NCI-H69 (cell line): ENCODE measurements around the gene ACACA.

Experiments
- DNase-seq: peaks from one replicate; lab custom pipeline; 2025; lab: John Stamatoyannopoulos, UW

Gene ACACA

DNA sequence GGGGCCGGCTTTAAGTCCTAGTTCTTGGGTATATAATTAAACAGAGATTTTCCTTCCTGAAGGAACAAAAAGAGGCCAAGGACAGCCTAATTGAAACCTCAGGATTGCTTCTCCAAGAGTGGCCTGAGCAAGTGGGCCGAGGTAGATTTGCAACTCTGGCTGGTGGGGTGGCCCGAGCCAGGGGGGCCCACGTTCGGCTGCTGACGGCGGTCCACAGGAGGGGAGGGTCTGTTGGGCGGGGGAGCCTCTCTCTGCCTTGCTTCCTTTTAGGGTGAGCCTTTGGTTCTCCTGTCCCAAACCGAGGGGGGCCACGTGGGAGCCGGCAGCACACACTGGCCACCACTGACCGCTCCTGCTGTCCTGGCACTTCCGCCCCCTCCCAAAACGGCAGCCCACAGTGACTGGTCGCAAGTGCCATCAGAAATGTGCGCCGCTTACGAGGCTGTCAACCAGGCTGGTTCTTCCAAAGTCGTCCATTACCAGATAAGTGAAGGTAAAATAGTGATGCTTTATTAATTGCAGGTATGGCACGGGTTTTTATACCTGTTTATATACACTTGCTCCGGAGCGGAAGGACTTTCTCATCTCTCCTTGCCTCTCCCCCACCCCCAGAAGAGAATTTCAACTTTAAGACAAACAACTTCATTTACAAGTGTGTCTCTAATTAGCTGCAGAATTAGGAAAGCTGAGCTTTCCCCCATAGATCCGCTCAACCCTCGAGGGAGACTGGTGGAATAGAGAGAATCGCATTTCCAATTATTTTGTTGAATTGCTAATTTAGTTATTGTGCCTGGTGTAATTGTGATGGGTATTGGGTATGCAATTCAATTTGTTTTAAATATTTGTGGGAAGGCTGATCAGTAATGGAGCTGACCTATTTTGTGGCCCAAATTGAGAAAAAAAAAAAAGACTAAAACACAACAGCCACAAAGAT, 340.0 kb downstream of the ACACA start:
- DNase-seq: no peak

DNA sequence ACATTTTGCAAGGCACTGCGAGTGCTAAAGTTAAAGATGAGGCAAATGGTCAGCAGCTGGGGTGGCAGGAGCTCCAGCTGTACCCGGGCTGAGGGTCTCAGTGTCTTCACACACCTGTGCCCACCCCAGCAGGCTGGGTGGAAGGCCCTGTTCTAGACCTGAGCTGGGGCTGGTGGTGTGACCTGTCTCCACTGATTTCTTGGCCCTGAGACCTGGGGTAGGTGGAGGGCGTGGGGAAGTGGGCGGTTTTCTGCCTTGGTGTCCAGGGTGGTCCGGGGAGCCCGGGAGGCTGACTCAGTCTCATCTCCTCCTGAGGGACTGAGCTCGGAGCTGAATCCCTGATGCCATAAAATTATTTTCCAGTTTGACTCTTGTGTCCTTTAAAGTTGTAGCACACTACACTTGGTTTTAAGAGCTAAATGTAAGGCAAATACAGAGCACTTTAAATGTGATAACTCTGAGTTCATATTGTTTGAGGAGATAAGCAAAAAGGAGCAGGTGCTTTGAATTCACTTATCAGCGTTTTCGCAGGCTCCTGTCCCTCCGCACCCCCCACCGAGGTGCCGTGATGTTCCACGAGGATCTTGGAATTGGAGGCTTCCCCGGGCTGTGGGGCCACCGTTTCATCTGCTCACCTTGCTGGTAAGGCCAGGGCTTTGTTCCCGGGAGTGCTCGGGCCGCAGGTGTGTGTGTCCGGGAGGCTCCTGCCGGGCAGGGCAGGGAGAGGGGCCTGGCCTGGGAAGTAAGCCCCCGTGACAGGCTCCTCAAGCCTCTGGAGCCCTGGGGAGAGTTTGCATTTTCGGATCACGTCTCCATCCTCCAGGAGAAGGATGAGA, 340.9 kb downstream of the ACACA start:
- DNase-seq: no peak

DNA sequence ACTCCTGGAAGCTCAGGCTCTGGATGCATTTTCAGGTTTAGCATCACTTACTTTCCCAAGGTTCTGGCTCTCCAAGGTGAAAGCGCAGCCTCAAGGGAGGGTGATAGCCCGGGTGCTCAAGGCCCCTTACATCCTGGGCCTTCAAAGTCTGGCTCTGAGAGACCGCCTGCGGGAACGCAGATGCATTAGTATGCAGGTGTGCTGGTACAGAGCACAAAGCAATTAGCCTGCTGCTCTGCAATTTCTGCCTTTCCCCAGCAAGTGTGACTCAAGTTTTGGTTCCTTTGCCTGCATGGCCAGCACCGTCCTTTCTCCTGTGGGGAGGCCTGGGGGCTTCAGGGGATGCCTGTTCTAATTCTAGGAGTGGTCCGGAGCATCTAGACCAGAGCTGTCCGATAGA, 341.7 kb downstream of the ACACA start:
- no peak for DNase-seq

DNA sequence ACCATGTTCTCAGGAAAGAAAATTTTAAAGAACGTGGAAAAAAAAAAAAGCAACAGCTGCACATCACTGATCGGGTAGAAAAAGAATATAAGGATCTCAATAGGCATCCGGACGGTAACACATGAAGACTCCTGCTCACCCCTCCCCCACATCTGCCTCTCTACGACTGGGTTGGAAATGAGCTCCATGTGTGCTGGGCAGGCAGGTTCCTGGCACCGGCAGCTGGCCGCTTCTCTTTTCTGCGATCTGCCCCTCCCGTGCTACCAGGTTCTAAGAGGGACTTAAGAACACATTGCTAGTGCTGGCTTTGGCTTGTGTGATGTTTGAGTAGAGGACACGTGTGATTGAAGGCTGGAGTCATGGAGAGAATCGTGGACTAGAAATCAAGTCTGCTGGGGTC, 342.4 kb downstream of the ACACA start:
- no peak for DNase-seq

DNA sequence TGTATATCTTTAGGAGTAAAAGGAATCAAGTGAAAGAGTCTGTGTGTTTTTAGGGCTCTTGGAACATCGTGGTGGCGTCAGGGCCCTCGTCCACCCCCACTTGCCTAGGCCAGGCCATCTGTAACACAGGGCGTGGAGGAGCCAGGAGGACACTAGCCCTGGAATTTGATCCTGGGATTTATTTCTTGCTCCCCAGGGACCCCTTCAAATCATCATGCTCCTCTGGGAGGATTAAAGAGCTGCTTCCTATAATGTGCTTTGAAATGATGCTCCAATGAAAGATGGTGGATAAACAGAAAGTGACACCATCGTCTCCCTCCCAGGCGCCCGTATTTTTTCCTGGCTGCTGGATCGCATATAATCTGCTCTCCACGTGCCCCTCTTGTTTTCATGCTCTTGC, 344.6 kb downstream of the ACACA start:
- DNase-seq: peak; percentile 50

DNA sequence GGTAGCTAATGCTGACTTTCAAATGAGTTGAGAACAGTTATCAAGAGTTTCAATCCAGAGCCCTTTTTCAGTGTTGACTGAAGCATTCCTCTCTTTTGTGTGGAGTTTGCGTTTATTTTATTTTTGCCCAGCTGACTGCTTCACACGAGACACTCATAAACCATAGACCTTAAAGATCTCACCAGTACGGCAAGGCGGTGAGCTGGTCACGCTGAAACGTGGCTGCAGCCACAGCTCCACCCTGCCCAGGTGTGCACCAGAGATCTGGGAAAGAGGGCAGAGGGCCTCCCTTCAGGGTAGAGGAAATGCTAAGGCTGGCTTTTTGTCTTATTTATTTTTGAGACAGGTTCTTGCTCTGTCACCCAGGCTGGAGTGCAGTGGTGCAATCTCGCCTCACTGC, 345.7 kb downstream of the ACACA start:
- DNase-seq: no peak

DNA sequence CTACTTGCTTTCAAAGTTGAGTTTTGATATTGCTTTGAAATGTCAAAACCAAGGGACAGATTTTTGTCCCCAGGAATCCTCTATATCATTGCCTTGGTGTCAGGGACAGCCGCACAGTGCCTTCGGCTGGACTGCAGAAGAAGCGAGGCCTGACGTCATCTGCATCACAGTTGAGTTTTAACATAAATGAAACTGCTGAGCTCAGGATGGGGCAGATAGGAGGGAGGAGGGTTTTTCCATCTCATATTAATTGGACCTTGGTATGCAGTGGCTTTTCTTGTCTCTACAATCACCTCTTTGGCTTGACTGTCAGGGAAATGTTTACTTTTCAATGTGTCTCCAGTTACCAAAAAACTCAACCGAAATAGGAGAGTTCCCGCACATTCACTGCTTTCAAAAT, 346.5 kb downstream of the ACACA start:
- no peak for DNase-seq

DNA sequence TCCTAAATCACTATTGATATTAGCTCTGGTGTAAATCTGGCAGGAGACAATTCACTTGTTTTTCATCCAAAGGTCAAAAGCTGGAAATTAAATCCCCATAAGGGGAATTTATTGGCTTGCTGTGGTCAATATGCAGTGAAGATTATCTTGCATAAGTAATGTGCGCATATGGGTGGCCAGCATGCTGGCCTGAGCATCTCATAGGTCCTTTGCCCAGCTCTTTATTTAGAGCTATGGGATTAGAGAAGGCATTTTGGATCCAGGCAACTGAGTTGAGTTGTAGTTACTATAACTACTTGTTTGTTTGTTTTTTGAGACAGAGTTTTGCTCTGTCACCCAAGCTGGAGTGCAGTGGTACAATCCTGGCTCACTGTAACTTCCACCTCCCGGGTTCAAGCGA, 347.1 kb downstream of the ACACA start:
- no peak for DNase-seq

DNA sequence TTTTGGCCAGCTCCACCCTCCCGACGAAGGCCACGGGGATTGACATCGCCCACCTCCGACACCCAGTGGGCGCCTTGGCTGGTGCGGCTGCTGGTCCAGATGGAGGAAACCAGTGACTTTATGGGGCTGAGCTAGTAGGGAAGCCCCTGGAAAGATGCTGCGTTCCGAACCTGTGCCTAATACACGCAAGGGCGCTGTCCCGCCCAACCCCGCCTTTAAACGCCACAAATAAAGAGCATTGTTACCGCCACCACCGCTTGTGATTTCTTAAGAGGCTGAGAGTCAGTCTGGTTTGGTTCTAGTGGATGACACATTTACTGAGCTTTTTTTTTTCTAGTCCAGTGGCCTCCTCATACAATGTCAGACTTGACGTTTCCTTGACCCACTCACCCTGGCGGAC, 350.0 kb downstream of the ACACA start:
- DNase-seq: no peak

DNA sequence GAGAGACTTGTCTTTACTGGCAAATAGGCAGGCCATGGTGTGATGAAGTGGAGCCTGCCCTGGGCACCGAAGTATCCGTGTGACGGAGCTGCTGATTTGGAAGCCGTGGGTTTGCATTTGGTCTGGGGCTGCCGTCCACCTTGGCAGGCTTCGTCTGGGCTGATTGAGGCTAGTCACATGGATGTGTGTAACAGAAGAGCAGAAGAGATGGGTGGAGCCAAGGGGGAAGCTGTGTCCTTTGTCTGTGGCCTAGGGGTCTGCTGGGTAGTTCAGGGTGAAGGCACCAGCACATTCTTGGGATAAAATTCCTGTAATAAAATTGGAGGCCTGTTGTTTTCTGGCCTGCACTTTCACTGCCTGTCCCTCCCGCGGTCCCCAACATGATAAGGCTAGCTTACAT, 351.7 kb downstream of the ACACA start:
- no peak for DNase-seq

DNA sequence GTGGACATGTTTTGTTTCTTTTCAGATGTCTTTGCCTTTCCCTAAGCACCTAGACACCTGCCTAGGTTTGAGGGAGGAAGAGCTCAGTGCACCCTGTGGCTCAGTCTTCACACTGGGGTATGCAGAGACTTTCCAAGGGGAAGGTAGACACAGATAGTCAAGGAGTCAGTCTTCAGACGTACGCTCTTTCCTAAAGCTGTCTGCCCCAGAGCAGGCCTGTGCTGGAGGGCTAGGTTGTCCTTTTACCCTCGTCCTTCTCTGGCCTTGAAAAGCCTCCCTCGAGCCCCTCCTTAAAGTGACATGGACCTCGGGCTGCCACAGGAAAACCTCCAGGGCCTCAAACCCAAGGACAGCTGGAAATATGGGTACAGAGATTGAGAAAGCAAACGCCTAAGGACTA, 354.2 kb downstream of the ACACA start:
- DNase-seq: no peak

DNA sequence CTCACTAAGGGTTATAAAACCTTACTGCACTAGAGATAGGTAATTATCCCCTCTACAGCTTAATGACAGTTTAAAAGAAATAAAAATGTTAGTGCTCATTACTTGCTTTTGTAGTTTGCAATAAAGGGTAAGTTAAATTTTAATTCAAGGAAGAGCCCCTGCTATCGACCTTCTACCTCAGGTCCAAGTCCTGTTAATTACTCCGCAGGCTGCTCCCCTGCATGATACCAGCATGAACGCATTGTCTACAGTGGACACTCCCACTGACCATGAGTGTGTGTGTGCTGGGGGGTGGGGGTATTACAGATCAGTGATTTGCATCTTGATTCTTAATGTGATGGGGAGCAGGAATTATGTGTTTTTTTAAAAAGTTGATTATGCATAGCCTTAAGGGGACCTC, 354.8 kb downstream of the ACACA start:
- DNase-seq: no peak

DNA sequence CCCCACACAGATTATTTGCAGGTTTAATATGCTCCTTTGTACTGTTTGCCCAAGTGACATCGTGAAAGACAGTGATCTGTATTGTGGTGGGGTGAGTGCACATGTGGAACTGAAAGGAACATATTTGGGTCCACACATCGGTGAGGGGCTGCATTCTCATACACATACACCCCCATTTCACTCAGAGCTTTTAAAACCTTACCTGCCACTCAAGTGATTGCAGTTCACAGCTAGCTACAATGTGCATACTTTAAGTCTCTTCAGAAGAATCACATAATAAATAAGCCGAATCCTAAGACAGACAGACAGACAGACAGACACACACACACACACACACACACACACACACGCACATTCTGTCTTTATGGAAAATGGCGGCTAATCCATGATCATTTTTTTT, 355.3 kb downstream of the ACACA start:
- DNase-seq: no peak

DNA sequence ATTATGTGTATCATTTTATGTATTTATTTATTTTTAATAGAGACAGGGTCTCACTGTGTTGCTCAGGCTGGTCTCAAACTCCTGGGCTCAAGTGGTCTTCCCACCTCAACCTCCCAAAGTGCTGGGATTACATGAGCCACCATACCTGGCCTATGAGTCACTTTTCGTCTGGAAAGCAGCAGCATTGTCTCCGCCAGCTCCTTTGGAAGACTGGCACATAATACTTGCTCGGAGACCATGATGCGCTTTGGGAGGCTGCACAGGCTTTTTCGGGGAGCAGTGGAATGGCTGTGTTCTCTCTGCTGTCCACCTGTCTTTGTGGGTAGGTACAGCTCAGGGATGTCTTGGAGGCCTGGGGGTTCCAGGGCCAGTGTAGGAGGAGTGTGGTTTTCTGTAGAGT, 355.7 kb downstream of the ACACA start:
- DNase-seq: no peak

DNA sequence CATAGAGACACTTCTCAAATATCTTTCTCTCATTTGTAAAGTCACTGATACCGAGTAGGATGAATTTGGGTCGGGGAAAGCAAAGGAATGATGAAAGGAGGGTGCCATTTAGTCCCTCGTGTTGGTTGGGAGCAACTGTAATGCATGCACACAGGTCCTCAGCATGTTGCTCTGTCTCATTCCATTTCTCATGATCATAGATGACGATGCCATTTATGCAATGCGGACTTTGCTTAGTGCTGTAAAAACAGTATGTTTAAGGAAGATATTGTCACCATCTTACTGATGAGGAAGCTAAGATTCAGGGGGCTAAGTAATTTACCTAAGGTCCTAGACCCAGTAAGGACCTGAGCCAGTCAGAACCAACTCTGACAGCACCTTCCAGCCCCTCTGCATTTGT, 357.8 kb downstream of the ACACA start:
- no peak for DNase-seq

DNA sequence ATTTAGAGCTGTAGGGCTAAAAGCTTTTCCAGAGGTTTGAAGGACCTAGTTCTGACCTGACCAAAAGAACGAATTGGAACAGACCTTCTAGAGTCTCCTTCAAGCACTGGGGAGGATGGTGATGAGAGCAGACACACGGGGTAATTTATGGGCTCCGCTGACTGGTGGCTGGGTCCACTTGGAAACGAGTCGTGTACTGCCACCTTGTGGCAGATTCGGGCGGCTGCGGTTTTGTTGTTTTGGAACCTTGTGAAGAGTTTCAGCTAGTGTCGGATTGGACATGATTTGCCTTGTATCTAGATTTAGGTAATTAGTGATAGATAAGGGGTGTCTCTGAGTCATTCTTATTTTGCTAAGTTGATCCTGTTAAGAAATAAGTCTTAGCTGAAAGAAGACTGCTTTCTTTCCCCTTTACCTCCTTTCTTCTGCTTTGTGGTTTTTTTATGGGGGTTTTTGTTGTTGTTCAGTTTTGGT, 359.0 kb downstream of the ACACA start:
- DNase-seq: peak; percentile 89

DNA sequence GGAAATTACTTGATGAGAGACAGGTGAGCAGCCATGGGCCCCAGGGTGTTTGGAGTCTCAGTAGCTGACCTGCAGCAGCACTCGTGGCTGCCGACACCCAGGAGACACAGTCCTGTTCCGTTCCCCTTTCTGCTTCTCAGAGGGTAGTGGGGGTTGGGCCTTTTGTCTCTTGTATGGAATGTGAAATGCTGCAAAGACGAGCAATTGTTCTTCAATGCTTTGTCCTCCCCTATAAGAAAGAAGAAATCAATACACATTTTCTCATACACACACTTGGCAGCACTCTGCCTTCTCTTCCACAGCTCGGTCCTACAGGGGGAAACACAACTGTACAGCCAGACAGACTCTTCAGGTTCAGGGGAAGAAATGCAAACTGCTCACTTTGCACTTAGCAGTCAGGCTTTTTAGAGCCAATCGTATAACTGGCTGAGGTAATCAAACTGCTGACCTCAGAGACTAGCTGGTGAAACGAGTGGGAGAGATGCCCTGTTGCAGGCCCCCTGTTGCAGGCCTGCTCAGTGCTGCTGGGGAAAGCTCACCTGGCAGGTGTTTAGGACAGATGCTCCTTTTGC, 361.2 kb downstream of the ACACA start:
- DNase-seq: peak; percentile 56

DNA sequence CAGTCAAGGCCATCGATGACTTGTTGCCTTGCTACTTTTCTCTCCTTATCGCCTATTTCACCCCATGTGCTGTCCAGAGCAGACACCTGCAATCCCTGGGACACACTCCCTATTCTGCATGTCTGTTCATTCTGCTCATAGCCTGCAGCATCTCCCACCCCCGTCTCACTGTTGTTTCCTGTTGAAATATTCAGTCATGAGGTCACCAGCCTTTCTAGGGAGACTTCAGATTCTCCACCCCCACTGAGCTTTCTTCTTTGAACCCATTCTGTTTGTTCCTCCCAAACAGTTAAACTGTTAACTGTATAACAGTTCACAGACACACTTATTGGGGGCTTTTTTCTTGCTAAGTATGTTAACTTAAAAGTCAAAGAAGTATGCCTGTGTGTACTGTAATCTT, 363.4 kb downstream of the ACACA start:
- DNase-seq: peak; percentile 63

DNA sequence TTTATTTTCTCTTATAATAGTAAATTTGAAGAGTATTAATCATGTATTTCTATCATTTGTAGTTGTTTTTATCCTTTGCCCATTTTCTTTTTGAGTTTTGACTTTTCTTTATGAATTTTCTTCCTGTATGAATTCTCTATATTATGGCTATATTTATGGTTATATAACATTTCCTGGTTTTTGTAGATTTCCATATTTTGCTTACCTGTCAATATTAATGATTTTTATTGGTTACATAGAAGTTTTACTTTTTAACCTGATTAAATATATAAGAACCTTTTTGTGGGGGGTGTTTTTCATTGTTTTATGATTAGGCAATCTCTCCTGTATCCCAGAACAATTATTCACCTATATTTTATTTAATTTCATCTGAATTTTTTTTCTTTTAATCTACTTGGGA, 364.7 kb downstream of the ACACA start:
- no peak for DNase-seq

DNA sequence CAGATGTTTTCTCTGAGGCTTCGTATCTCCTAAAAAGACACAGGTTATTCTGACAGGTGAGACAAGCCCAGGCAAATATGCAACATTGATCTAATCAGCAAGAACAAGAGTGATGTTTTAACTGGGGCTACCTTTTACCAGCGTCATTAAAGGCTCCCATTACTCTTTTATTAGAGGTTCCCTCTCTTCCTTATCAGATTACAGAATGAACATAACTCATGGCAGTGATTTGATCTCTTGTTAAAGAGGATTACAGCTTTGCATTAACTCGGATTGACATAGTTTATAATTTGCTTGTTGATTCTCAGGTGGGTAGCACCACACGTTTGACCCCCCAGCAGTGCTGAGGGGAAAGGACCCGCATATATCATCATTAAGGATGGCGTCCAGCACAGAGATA, 367.4 kb downstream of the ACACA start:
- peak; percentile 90 for DNase-seq

DNA sequence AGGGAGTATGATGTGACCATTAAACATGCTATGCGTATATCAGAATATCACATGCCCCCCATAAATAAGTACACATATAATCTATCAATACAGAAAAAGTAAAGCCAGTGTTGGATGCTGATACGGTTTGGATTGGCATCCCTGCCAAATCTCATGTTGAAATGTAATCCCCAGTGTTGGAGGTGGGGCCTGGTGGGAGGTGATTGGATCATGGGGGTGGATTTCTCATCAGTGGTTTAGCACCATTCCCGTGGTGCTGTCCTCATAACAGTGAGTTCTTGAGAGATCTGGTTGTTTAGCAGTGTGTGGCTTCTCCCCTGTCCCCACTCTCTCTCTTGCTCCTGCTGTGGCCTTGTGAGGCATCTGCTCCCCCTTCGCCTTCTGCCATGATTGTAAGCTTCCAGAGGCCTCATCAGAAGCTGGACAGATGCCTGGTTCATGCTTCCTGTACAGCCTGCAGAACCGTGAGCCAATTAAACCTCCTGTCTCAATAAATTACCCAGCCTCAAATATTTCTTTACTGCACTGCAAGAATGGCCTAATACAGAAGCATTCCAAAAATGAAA, 369.0 kb downstream of the ACACA start:
- DNase-seq: no peak
